NT2/D1 (cell line): ENCODE measurements around the gene ZCCHC2.

ENCODE experiments used
- DNase-seq: peaks from one replicate; pipeline ENCODE4 v3.0.0-alpha.2; 2011; ENCODE audit warnings: low read depth, low spot score
- H3K27me3 ChIP-seq: 2 replicates; pipeline ENCODE4 v1.6.0; 2011; ENCODE audit warnings: mild to moderate bottlenecking; ENCODE audit not compliant: insufficient read length, insufficient read depth
- H3K36me3 ChIP-seq: 2 replicates; pipeline ENCODE4 v1.6.1; 2011; ENCODE audit warnings: mild to moderate bottlenecking, low read length, mixed read lengths; ENCODE audit not compliant: insufficient read depth, insufficient read length
- H3K4me1 ChIP-seq: 2 replicates; pipeline ENCODE4 v1.5.1; 2011; ENCODE audit not compliant: insufficient read depth, insufficient read length
- H3K4me3 ChIP-seq: 2 replicates; pipeline ENCODE4 v1.5.1; 2011; ENCODE audit warnings: low read depth; ENCODE audit not compliant: insufficient read length
- H3K9ac ChIP-seq: 2 replicates; pipeline ENCODE4 v1.6.0; 2011; ENCODE audit warnings: low read depth; ENCODE audit not compliant: insufficient read length
- H3K9me3 ChIP-seq: 2 replicates; pipeline ENCODE4 v1.5.1; 2011; ENCODE audit warnings: mild to moderate bottlenecking, low read length; ENCODE audit not compliant: insufficient read depth
- SUZ12 ChIP-seq: IDR thresholded peaks from 2 replicates; pipeline ENCODE4 v1.6.1; 2011; ENCODE audit not compliant: insufficient read length, insufficient read depth; ENCODE audit errors: extremely low read depth
- YY1 ChIP-seq: IDR thresholded peaks from 2 replicates; pipeline ENCODE4 v1.6.1; 2011; ENCODE audit not compliant: insufficient read length, insufficient read depth
- ZNF274 ChIP-seq: IDR thresholded peaks from 2 replicates; pipeline ENCODE4 v1.6.1; 2011; ENCODE audit warnings: mild to moderate bottlenecking, low read depth, low read length

ZCCHC2 gene

DNA sequence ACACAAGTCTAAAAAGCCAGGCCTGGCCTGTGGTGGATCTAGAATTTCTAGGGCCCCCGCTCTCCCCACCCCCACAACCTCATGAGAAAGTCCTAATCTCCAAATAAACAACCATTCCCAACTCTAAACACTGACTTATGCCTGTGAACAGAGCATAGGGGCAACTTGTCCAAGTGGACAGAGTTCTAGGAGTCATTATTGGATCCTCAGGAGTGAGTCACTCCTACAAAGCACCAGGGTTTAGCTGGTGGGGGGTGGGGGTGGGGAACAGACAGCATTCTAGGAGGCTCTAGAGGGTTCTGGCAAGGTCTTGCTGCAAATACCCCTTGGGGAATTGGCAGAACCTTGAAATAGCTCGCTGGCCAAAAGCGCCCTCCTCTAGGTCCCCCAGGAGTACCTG, 83.3 kb downstream of the ZCCHC2 start:
- Histone ChIP-seq H3K4me1 (peaks cover 5% of the 10 kb centered on the region), H3K9ac (no peak overlapping the region), H3K27me3 (no peaks in the 10 kb centered on the region), H3K4me3 (no peak overlapping the region), H3K36me3 (no peaks in the 10 kb centered on the region), H3K9me3 (no peaks in the 10 kb centered on the region)
- no peak for TF ChIP-seq YY1
- TF ChIP-seq SUZ12 = no peak
- no peak for TF ChIP-seq ZNF274
- DNase-seq = no peak

DNA sequence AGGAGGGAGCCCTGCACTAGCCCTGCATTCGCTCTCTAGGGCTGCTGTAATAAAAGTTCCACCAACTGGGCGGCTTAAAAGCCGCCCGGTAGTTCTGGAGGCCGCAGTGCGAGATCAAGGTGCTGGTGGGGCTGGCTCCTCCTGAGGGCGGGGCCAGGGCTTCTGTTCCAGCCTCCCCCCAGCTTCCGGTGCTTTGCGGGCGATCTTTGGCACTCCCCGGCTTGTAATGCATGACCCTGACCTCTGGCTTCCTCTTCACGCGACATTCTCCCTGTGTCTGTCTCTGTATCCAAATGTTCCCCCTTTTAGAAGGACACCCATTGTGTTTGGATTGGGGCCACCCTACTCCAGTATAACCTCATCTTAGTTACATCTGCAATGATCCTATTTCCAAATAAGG, 84.5 kb downstream of the ZCCHC2 start:
- Histone ChIP-seq H3K4me1 (peaks cover 8% of the 10 kb centered on the region), H3K9ac (no peak overlapping the region), H3K36me3 (no peaks in the 10 kb centered on the region), H3K4me3 (no peak overlapping the region), H3K27me3 (no peaks in the 10 kb centered on the region), H3K9me3 (no peaks in the 10 kb centered on the region)
- no peak for DNase-seq
- TF ChIP-seq ZNF274 (no peak), SUZ12 (no peak)

DNA sequence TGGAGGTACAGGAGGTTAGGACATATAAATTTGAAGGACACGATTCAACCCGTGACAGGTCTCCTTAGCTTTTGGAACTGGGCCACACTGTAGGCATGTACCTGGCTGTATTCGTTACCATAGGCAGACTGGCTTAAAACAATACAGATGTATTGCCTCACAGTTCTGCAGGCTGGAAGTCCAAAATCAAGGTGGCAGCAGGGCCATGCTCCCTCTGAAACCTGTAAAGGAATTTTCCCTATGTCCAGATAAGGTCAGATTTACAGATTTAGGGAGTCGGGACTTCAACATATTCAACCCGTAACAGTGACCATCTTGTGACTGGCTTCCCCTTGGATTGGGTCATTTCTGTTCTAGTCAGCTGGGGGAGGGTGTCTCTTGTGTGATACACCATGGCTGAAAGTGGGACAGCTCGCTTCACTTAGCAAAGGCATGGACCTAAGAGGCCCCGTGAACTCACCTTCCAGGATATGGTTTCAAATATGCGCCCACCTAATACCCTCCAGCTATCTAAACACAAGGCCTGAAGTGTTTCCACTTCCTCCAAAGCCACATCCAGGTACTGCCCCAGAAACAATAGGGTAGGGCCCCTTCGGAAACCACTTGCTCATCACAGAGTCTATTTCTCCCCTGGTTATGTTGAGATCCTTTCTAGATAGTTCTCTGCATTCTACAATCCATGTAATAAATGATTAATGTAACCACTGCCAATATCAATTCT, 85.0 kb downstream of the ZCCHC2 start:
- H3K4me3 ChIP-seq = no peak overlapping the region
- no peak for TF ChIP-seq ZNF274
- TF ChIP-seq SUZ12 = no peak
- no peak for TF ChIP-seq YY1
- no peak overlapping the region for H3K9ac ChIP-seq
- no peaks in the 10 kb centered on the region for H3K9me3 ChIP-seq
- H3K36me3 ChIP-seq = no peaks in the 10 kb centered on the region
- peaks cover 8% of the 10 kb centered on the region for H3K4me1 ChIP-seq
- DNase-seq = no peak
- no peaks in the 10 kb centered on the region for H3K27me3 ChIP-seq

DNA sequence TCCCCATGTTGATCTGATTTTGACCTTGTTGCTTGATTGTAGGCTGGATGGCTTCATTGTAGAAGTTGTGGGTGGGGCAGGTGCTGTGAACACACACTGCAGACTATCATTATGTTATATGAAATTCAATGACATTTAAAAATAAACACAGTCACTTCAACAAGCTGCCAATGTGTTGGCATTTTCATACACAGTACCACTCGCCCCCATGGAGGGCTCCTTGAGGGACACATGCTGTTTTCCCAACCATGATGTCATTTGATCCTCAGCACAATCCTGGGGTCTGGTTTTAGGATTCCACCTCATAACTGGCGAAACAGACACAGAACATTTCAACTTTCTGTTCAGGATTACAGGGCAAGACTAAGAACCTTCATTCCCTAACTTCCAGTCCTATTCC, 86.9 kb downstream of the ZCCHC2 start:
- TF ChIP-seq YY1 (no peak), SUZ12 (no peak), ZNF274 (no peak)
- H3K36me3 ChIP-seq = no peaks in the 10 kb centered on the region

DNA sequence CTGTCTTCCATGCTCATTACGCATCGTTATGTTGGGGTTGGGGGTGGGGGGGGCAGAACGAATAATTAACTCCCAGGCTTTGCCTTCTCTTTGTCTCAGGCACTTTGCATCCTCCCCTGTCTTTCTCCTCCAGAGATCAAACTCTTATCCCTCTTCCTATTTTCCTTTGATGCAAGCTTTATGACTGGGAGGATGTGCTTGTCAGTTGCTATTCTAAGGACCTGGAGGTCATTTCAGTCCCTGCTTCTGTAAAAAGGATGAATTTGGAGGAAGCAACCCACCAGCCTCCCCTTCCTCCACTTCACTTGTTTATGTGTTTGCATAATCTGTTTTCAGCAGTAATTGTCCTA, 87.5 kb downstream of the ZCCHC2 start:
- DNase-seq = no peak
- H3K4me1 ChIP-seq = peaks cover 8% of the 10 kb centered on the region
- no peak overlapping the region for H3K9ac ChIP-seq
- H3K9me3 ChIP-seq = no peaks in the 10 kb centered on the region
- H3K27me3 ChIP-seq = no peaks in the 10 kb centered on the region
- H3K4me3 ChIP-seq = no peak overlapping the region
- no peak for TF ChIP-seq YY1
- TF ChIP-seq SUZ12 = no peak
- TF ChIP-seq ZNF274 = no peak
- no peaks in the 10 kb centered on the region for H3K36me3 ChIP-seq

More for the DNA sequence above, 86.9 kb downstream of the ZCCHC2 start:
- peaks cover 8% of the 10 kb centered on the region for H3K4me1 ChIP-seq
- no peak overlapping the region for H3K9ac ChIP-seq
- H3K9me3 ChIP-seq = no peaks in the 10 kb centered on the region
- no peaks in the 10 kb centered on the region for H3K27me3 ChIP-seq
- no peak overlapping the region for H3K4me3 ChIP-seq
- DNase-seq = no peak

DNA sequence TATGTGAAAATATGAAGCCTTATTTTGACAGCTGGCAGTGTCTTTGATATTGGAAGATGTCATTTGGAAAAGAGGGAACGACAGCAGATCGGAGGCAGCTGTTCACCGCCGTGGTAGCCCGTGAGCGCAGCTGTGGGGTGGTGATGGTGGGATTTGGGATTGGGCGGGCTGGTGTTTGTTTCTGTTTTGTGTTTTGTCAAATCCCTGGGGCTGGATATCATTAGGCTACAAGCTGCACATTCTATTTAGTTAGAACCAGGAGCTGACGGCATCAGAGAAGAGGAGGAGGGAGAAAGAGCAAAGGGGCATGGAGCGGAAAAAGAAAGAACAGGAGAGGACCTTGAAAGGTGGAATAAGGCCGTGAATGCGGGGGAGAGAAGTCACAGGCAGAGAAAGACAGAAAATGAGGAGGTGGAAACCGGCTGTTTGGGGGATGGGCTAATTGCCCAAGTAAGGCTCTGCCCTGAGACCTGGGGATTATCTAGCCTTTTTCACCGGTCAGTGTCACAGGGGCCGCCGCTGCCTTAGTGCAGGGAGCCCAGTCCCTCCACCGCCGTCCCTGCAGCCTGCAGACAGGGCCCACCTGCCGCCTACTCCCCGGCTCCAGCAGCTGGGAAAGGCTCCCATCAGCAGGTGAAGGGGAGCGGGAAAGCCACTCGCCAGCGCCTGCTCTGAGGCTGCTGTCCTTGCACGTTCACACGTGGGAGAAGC, 88.0 kb downstream of the ZCCHC2 start:
- Histone ChIP-seq H3K9me3 (no peaks in the 10 kb centered on the region), H3K27me3 (no peaks in the 10 kb centered on the region), H3K4me1 (peaks cover 4% of the 10 kb centered on the region), H3K36me3 (no peaks in the 10 kb centered on the region), H3K9ac (peak overlapping the region; percentile 42), H3K4me3 (no peak overlapping the region)
- no peak for TF ChIP-seq ZNF274
- TF ChIP-seq YY1 = no peak
- no peak for TF ChIP-seq SUZ12
- no peak for DNase-seq

DNA sequence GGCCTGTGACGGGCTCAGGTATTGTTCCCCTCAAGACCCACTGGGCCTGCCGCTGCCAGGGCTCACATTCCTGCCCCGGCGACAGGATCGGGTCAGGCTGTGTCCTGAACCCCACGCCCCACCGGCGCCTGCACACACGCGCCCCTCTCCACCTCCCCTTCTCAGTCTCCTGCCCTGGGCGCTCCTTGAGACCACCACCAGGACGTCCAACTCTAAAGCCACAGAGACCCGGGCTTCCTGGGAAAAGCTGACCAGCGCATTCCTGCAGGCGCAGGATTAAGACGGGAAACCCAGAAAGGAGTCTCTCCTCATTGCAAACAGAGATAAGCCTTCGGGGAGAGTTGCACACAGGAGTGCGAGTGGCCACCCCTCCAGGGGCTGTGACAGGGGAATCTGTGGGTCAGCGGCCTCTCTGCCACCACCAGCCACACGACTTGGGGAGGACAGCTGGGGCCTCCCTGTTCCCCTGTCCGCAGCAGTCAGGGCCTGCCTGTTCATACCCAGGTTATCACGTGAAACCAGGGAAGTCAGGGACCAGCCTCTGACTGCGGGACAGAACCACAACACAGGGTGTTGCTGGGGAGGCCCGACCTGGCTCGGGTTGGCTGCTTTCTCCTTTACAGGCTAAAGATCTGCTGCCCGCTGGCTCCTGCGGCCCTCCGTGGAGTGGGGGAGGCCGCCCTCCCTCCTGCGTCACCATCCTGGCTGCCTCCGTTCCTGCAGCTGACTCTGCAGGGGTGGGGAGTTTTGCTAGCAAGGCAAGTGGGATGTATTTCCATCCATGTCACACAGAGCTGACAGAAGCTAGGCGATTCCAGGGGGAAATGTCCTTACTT, 88.8 kb downstream of the ZCCHC2 start:
- DNase-seq = no peak
- H3K9ac ChIP-seq = peak overlapping the region; percentile 42
- TF ChIP-seq ZNF274 (no peak), SUZ12 (no peak), YY1 (no peak)
- no peaks in the 10 kb centered on the region for H3K36me3 ChIP-seq
- no peaks in the 10 kb centered on the region for H3K27me3 ChIP-seq
- H3K4me1 ChIP-seq = peaks cover 3% of the 10 kb centered on the region
- H3K9me3 ChIP-seq = no peaks in the 10 kb centered on the region
- no peak overlapping the region for H3K4me3 ChIP-seq
